GM21360 (cell line): ENCODE results near the gene HSD3B7.
"Not testable (repeated sequence)": the region's sequence is repeated elsewhere in the genome, so short reads cannot be mapped to it uniquely, and the experiment has no call there.

Source experiments
- ATAC-seq: cut with Tn5 transposase; IDR thresholded peaks from one replicate; pipeline ENCODE4 v1.9.1; 2021; ENCODE audit warnings: mild to moderate bottlenecking, moderate library complexity; ENCODE audit not compliant: unreplicated experiment

Gene HSD3B7

GRCh38 chr16:30998852-30999761 is 14.1 kb downstream of the HSD3B7 start:
- ATAC-seq: no peak

GRCh38 chr16:31000671-31001382 is 15.8 kb downstream of the HSD3B7 start:
- ATAC-seq: no peak

GRCh38 chr16:31001507-31002249 is 16.7 kb downstream of the HSD3B7 start:
- no peak for ATAC-seq

- ATAC-seq: no peak
These were observed 17.3 kb downstream of the HSD3B7 start for GRCh38 chr16:31002250-31002700.

- ATAC-seq: no peak
These were observed 17.9 kb downstream of the HSD3B7 start for GRCh38 chr16:31002862-31003341.

- no peak for ATAC-seq
These were observed 18.7 kb downstream of the HSD3B7 start for GRCh38 chr16:31003744-31004143.

- ATAC-seq: no peak
These were observed 19.7 kb downstream of the HSD3B7 start for GRCh38 chr16:31004658-31005057.

- no peak for ATAC-seq
These were observed 20.5 kb downstream of the HSD3B7 start for GRCh38 chr16:31005350-31006085.

GRCh38 chr16:31006086-31006385 is 21.0 kb downstream of the HSD3B7 start:
- ATAC-seq: no peak

- ATAC-seq: no peak
These were observed 21.6 kb downstream of the HSD3B7 start for GRCh38 chr16:31006589-31006988.

GRCh38 chr16:31007684-31008083 is 22.7 kb downstream of the HSD3B7 start:
- ATAC-seq: no peak

- ATAC-seq: no peak
These were observed 23.1 kb downstream of the HSD3B7 start for GRCh38 chr16:31008149-31008548.

GRCh38 chr16:31008551-31008950 is 23.5 kb downstream of the HSD3B7 start:
- ATAC-seq: no peak

- no peak for ATAC-seq
These were observed 24.1 kb downstream of the HSD3B7 start for GRCh38 chr16:31009120-31009519.

- ATAC-seq: no peak
These were observed 25.0 kb downstream of the HSD3B7 start for GRCh38 chr16:31009894-31010584.

- no peak for ATAC-seq
These were observed 25.7 kb downstream of the HSD3B7 start, which contains the start of gene STX1B for GRCh38 chr16:31010585-31011325. TSS of gene STX1B (minus strand) at chr16:31010638. CDS start at chr16:31010396, 242 bp downstream.

GRCh38 chr16:31011815-31012214 is 26.8 kb downstream of the HSD3B7 start:
- ATAC-seq: not testable (repeated sequence)

- not testable (repeated sequence) for ATAC-seq
These were observed 28.3 kb downstream of the HSD3B7 start for GRCh38 chr16:31013292-31013691.

GRCh38 chr16:31016018-31016417 is 31.0 kb downstream of the HSD3B7 start:
- ATAC-seq: no peak
